HG03280 (cell line): ENCODE data around the gene APOBEC3A.

Experiments used
- ATAC-seq: cut with Tn5 transposase; IDR thresholded peaks from one replicate; pipeline ENCODE4 v1.9.1; 2021; ENCODE audit warnings: mild to moderate bottlenecking, moderate library complexity; ENCODE audit not compliant: unreplicated experiment

Gene APOBEC3A

GRCh38 chr22:38957046-38957770 lies at the start of gene APOBEC3A:
Gene APOBEC3A, plus strand, starts transcription at chr22:38957609. Its CDS starts 83 bp downstream, at chr22:38957692.
- no peak for ATAC-seq

GRCh38 chr22:38907767-38908166 lies 49.6 kb upstream of the APOBEC3A start:
- ATAC-seq: no peak

- no peak for ATAC-seq
These were observed 46.0 kb upstream of the APOBEC3A start for GRCh38 chr22:38911434-38911833.

- no peak for ATAC-seq
These were observed 37.7 kb upstream of the APOBEC3A start for GRCh38 chr22:38919631-38920190.

GRCh38 chr22:38921120-38921519 lies 36.3 kb upstream of the APOBEC3A start:
- ATAC-seq: no peak

- no peak for ATAC-seq
These were observed 35.6 kb upstream of the APOBEC3A start for GRCh38 chr22:38921806-38922205.

- no peak for ATAC-seq
These were observed 33.7 kb upstream of the APOBEC3A start for GRCh38 chr22:38923463-38924346.

- no peak for ATAC-seq
These were observed 33.0 kb upstream of the APOBEC3A start for GRCh38 chr22:38924347-38924952.

GRCh38 chr22:38925571-38926041 lies 31.8 kb upstream of the APOBEC3A start:
- ATAC-seq: no peak

GRCh38 chr22:38927033-38927781 lies 30.2 kb upstream of the APOBEC3A start:
- no peak for ATAC-seq

- ATAC-seq: no peak
These were observed 26.9 kb upstream of the APOBEC3A start for GRCh38 chr22:38930512-38930911.

GRCh38 chr22:38935023-38935422 lies 22.4 kb upstream of the APOBEC3A start:
- no peak for ATAC-seq

GRCh38 chr22:38935616-38936015 lies 21.8 kb upstream of the APOBEC3A start:
- ATAC-seq: no peak

GRCh38 chr22:38936562-38936961 lies 20.8 kb upstream of the APOBEC3A start:
- no peak for ATAC-seq

GRCh38 chr22:38937036-38937435 lies 20.4 kb upstream of the APOBEC3A start:
- no peak for ATAC-seq

- ATAC-seq: no peak
These were observed 19.9 kb upstream of the APOBEC3A start for GRCh38 chr22:38937541-38937940.

- no peak for ATAC-seq
These were observed 19.2 kb upstream of the APOBEC3A start for GRCh38 chr22:38938221-38938620.

GRCh38 chr22:38938925-38939324 lies 18.5 kb upstream of the APOBEC3A start:
- ATAC-seq: no peak

GRCh38 chr22:38940811-38941384 lies 16.5 kb upstream of the APOBEC3A start:
- no peak for ATAC-seq

GRCh38 chr22:38941488-38941987 lies 15.9 kb upstream of the APOBEC3A start:
- ATAC-seq: peak; percentile 59
